ENCODE data around the gene TTC24. TPM values are rescaled to one million over a fixed set of nuclear protein-coding genes. Genes with fewer than 3 reads are reported as not detected.

Gene TTC24
- total RNA-seq, 1 donor from 2014 or later: not detected

DNA sequence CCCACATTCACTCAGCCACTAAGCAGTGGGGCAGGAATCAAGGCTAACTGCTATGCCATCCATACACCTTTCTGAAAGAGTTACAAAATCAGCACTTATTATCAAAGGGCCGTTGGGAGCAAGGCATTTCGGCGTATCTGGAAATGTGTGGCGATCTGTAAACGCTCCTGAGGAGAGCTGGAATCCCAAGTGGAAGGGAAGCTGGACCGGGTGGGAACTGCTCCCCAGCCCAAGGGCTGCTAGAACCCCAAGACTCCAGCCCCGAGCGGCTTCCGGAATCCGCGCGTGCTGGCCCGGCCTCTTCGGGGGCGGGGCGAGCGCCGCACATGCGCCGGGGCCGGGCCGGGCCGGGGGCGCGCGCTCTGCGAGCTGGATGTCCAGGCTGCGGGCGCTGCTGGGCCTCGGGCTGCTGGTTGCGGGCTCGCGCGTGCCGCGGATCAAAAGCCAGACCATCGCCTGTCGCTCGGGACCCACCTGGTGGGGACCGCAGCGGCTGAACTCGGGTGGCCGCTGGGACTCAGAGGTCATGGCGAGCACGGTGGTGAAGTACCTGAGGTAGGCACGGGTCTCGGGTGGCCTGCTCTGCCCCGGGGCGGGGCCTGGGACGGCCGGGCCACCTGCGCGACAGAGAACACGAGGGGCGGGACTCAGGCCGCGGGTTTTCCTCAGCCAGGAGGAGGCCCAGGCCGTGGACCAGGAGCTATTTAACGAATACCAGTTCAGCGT, 12.1 kb downstream of the TTC24 start, which contains the start of gene NAXE:
Gene NAXE, plus strand, starts transcription at position 345 of the 726 bp plus-strand sequence. Its CDS starts 29 bp downstream, at position 374.
- peak within 1 kb of the TSS; percentile 80 for H3K27ac Mint-ChIP-seq (ENCODE audit: unreplicated experiment)
- no peaks in the 10 kb centered on the region for H3K27me3 Mint-ChIP-seq (ENCODE audit: low read depth)
- no peaks in the 10 kb centered on the region for H3K9me3 Mint-ChIP-seq (ENCODE audit: low read depth)
- TF ChIP-seq, protein P1, sequence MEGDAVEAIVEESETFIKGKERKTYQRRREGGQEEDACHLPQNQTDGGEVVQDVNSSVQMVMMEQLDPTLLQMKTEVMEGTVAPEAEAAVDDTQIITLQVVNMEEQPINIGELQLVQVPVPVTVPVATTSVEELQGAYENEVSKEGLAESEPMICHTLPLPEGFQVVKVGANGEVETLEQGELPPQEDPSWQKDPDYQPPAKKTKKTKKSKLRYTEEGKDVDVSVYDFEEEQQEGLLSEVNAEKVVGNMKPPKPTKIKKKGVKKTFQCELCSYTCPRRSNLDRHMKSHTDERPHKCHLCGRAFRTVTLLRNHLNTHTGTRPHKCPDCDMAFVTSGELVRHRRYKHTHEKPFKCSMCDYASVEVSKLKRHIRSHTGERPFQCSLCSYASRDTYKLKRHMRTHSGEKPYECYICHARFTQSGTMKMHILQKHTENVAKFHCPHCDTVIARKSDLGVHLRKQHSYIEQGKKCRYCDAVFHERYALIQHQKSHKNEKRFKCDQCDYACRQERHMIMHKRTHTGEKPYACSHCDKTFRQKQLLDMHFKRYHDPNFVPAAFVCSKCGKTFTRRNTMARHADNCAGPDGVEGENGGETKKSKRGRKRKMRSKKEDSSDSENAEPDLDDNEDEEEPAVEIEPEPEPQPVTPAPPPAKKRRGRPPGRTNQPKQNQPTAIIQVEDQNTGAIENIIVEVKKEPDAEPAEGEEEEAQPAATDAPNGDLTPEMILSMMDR (IDR thresholded peaks at IDR 0.05): peak; percentile 22
- peaks cover 15% of the 10 kb centered on the region for H3K4me1 Mint-ChIP-seq (ENCODE audit: low read depth)
- no peak for DNase-seq (ENCODE audit: low spot score)
- H3K4me3 Mint-ChIP-seq (ENCODE audit: unreplicated experiment): peak within 1 kb of the TSS; percentile 78
- peaks cover 8% of the 10 kb centered on the region for H3K36me3 Mint-ChIP-seq (ENCODE audit: low read depth)

DNA sequence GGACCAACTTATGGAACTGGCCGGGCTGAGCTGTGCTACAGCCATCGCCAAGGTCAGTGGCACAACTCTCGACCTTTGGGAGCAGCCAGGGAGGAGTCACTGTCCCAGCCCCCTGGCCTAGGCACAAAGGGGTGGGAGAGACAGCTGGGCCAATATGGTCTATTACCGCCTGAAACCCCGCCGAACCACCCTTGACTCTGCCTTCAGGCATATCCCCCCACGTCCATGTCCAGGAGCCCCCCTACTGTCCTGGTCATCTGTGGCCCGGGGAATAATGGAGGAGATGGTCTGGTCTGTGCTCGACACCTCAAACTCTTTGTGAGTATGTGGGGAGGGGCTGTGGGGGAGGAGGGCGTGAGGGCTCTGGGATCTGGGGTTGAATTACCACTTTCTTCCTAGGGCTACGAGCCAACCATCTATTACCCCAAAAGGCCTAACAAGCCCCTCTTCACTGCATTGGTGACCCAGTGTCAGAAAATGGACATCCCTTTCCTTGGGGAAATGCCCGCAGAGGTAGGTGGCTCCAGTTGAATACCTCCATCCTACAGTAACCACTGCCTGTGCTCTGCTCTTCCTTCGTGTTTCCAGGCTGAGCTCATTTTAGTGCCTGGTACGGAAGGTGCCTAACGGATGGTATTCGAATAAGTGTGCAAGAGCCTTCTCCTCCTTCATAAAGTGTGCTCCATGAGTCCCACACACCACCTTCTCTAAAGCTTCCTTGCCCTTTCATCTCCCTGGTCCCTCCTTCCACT, 12.8 kb downstream of the TTC24 start:
- Mint-ChIP-seq H3K4me1 (ENCODE audit: low read depth) (peaks cover 15% of the 10 kb centered on the region), H3K27ac (ENCODE audit: unreplicated experiment) (peak overlapping the region; percentile 12), H3K36me3 (ENCODE audit: low read depth) (peaks cover 8% of the 10 kb centered on the region), H3K4me3 (ENCODE audit: unreplicated experiment) (peak overlapping the region; percentile 78), H3K9me3 (ENCODE audit: low read depth) (no peaks in the 10 kb centered on the region), H3K27me3 (ENCODE audit: low read depth) (no peaks in the 10 kb centered on the region)
- DNase-seq (ENCODE audit: low spot score): no peak
- TF ChIP-seq, protein P1 (IDR thresholded peaks at IDR 0.05): no peak

DNA sequence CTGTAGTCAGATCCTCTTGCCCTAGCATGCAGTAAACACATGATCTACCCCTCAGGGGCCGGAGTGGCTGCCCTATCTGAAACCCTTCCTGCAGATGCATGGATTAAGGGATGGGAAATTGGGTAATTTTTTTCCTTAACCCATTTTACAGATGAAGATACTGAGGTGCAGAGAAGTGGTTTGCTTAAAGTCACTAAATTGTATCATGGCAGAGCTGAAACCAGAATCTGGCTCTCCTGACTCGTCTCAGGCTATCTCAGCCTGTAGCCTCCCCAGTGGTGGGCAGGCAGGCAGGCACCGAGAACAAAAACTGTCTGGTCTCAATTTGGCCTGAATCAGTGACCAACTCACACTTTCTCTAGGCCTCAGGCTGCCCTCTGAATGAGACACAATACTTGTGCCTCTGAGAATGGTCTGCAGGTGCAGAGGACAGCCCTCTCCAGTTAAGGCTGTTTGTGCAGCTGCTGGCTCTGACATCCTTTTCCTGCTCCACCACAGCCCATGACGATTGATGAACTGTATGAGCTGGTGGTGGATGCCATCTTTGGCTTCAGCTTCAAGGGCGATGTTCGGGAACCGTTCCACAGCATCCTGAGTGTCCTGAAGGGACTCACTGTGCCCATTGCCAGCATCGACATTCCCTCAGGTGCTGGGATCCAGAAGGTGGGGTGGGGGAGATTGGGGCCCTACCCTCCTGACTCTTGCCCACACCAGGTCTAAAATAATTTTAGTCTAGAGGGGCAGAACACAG, 13.6 kb downstream of the TTC24 start:
- H3K4me1 Mint-ChIP-seq (ENCODE audit: low read depth): peaks cover 15% of the 10 kb centered on the region
- peak overlapping the region; percentile 78 for H3K4me3 Mint-ChIP-seq (ENCODE audit: unreplicated experiment)
- H3K27ac Mint-ChIP-seq (ENCODE audit: unreplicated experiment): no peak overlapping the region
- no peaks in the 10 kb centered on the region for H3K27me3 Mint-ChIP-seq (ENCODE audit: low read depth)
- no peak for DNase-seq (ENCODE audit: low spot score)
- no peaks in the 10 kb centered on the region for H3K9me3 Mint-ChIP-seq (ENCODE audit: low read depth)
- TF ChIP-seq, protein P1 (IDR thresholded peaks at IDR 0.05): no peak
- H3K36me3 Mint-ChIP-seq (ENCODE audit: low read depth): peaks cover 8% of the 10 kb centered on the region

DNA sequence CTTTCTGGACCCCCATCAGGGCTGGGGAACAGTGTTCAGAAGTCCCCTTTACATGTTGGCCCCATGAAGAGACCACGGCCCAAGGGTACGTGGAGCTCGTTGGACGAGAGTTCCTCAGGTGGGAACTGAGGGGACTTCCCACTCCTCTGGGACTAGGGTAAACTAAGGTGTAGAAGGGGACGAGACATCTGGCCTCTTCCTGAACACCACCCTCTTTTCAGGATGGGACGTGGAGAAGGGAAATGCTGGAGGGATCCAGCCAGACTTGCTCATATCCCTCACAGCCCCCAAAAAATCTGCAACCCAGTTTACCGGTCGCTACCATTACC, 14.1 kb downstream of the TTC24 start:
- H3K4me3 Mint-ChIP-seq (ENCODE audit: unreplicated experiment): no peak overlapping the region
- no peaks in the 10 kb centered on the region for H3K9me3 Mint-ChIP-seq (ENCODE audit: low read depth)
- H3K27me3 Mint-ChIP-seq (ENCODE audit: low read depth): no peaks in the 10 kb centered on the region
- H3K4me1 Mint-ChIP-seq (ENCODE audit: low read depth): peaks cover 15% of the 10 kb centered on the region
- no peak for DNase-seq (ENCODE audit: low spot score)
- no peak overlapping the region for H3K27ac Mint-ChIP-seq (ENCODE audit: unreplicated experiment)
- peaks cover 10% of the 10 kb centered on the region for H3K36me3 Mint-ChIP-seq (ENCODE audit: low read depth)
- TF ChIP-seq, protein P1 (IDR thresholded peaks at IDR 0.05): no peak

DNA sequence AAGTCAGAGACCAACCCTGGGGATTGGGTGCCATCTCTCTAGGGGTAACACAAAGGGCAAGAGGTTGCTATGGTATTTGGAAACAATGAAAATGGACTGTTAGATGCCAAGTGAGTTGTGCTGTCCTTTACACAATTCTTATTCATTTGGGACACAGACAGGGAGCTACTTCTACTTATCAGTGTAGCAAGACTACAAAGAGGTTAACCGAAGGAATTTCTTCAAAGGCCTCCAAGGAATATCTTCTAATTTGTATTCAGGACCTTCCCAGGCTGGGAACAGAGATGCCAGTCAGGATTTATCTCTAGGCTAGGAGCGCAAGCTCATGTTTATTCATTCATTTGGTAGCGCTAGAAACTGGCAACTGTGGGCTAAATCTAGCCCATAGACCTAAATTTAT, 14.7 kb downstream of the TTC24 start:
- peaks cover 10% of the 10 kb centered on the region for H3K36me3 Mint-ChIP-seq (ENCODE audit: low read depth)
- no peak for DNase-seq (ENCODE audit: low spot score)
- H3K4me1 Mint-ChIP-seq (ENCODE audit: low read depth): peaks cover 15% of the 10 kb centered on the region
- H3K9me3 Mint-ChIP-seq (ENCODE audit: low read depth): no peaks in the 10 kb centered on the region
- H3K27ac Mint-ChIP-seq (ENCODE audit: unreplicated experiment): no peak overlapping the region
- no peak overlapping the region for H3K4me3 Mint-ChIP-seq (ENCODE audit: unreplicated experiment)
- TF ChIP-seq, protein P1 (IDR thresholded peaks at IDR 0.05): no peak
- no peaks in the 10 kb centered on the region for H3K27me3 Mint-ChIP-seq (ENCODE audit: low read depth)
